Measurements from ENCODE around the gene PDCL3. TPM values are rescaled to one million over a fixed set of nuclear protein-coding genes. Genes with fewer than 3 reads are reported as not detected.

Gene PDCL3
- 32.8 and 36.7 TPM in 2 replicates for total RNA-seq

- intact Hi-C loops (cut with micrococcal nuclease): loop anchor here (1.0 to 10.0 kb wide), 6 partner anchors 17 to 1226 kb away; partner anchors contain the start of genes CHST10, CNOT11, EIF5B and RPL31
These were observed at the start of gene PDCL3 for GRCh38 chr2:100562613-100563406. PDCL3 (plus strand) TSS chr2:100562993; CDS start chr2:100563068, 75 bp downstream.

GRCh38 chr2:100513650-100514049 is 49.1 kb upstream of the PDCL3 start:
- intact Hi-C loops (cut with micrococcal nuclease): no loop called here

DNA sequence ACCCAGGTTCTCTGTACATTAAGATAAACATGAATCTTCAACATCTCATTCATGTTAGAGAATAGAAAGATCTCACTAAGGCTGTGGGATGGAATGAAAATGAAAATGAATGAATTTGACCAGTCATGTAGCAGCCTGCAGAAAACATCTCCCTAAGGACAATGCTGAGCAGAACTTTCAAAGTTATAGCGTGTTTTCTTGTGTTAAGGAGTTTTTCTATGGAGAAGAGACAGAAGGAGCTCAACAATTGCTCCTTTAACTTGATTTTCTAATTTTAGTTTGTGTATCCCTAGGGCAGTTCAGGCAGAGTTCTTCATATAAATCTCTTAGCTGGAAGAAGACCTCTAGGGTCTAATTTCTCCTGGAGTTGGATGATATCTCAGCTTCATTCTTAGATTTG is 45.2 kb upstream of the PDCL3 start:
- intact Hi-C loops (cut with micrococcal nuclease): no loop called here

GRCh38 chr2:100518801-100519200 is 44.0 kb upstream of the PDCL3 start:
- intact Hi-C loops (cut with micrococcal nuclease): no loop called here

- intact Hi-C loops (cut with micrococcal nuclease): no loop called here
These were observed 42.6 kb upstream of the PDCL3 start for GRCh38 chr2:100520224-100520623.

DNA sequence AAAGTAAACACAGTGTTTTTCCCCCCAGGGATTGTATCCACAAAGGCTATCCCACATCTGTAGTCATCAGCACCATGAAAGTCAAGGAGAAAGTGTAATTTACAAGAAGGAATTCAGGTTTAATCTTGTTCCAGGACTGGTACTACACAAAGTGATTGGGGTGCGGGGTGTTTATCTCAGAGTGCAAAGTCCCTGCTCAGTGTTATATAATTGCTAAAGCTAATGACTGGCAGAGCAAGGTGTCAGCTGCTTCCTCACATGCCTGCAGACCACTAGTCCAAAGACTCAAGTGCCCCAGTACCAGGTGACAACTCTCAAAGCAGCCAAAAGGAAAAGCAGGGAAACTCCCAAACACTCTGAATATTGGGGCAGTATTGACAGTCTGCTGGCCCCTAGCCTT is 40.4 kb upstream of the PDCL3 start:
- intact Hi-C loops (cut with micrococcal nuclease): no loop called here

DNA sequence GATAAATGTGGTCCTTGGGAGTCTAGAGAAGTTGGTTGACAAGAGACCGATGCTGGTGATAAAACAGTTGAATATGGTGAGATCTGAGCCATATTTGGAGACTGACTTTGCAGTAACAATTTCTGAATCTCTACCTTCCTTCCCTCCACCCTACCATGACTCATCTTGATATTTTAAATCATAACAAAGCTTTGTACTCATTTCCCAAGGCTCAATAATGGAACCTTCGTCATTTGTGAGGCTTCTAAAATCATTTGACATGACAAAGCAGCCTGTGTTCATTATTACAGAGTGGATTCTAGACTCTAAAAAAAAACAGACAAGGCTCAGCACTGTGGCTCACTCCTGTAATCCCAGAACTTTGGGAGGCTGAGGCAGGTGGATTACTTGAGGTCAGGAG is 38.5 kb upstream of the PDCL3 start:
- intact Hi-C loops (cut with micrococcal nuclease): no loop called here

- intact Hi-C loops (cut with micrococcal nuclease): no loop called here
These were observed 35.9 kb upstream of the PDCL3 start for GRCh38 chr2:100526868-100527267.

GRCh38 chr2:100527440-100528015 is 35.3 kb upstream of the PDCL3 start:
- intact Hi-C loops (cut with micrococcal nuclease): no loop called here

- intact Hi-C loops (cut with micrococcal nuclease): no loop called here
These were observed 33.6 kb upstream of the PDCL3 start for GRCh38 chr2:100529176-100529575.

GRCh38 chr2:100529900-100530299 is 32.9 kb upstream of the PDCL3 start:
- intact Hi-C loops (cut with micrococcal nuclease): no loop called here

DNA sequence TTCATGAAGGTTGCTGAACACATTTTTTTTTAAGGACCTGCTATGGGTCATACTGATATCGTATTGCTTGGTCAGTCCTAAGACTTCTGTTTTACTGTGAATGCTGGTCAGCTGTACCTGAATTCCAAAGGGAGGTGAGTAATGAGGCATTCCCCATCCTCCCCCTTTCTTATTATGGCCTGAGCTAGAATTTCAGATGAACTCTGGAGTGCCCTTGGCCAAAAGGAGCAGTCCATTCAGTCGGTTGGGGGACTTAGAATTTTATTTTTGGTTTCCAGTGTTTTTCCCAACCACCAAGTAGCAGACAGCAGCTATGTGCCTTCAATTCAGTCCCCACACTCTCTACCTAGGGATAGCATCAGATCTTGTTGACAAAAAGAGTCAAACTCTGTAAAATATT is 26.9 kb upstream of the PDCL3 start:
- intact Hi-C loops (cut with micrococcal nuclease): no loop called here

GRCh38 chr2:100537918-100538317 is 24.9 kb upstream of the PDCL3 start:
- intact Hi-C loops (cut with micrococcal nuclease): no loop called here

DNA sequence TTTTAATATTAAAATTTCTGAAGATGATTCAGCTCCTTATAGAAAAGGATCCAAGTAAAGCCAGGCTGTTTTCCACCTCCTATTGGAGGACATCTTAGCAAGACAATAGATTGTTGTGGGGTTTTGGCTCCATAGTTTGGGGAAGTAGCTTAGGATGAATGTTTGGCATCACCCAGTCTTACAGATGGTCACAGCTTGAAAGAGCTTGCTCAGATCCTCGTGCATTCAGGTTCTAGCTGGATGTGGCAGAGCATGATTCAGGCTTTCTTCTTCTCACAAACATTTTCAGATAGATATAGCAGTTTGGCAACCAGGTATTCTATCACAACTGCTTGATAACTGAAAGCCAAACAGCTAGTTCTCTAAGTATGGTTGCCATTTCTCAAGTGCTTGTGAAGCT is 23.6 kb upstream of the PDCL3 start:
- intact Hi-C loops (cut with micrococcal nuclease): no loop called here

- intact Hi-C loops (cut with micrococcal nuclease): no loop called here
These were observed 21.4 kb upstream of the PDCL3 start for GRCh38 chr2:100541404-100541803.

- intact Hi-C loops (cut with micrococcal nuclease): no loop called here
These were observed 20.4 kb upstream of the PDCL3 start for GRCh38 chr2:100542418-100542817.

DNA sequence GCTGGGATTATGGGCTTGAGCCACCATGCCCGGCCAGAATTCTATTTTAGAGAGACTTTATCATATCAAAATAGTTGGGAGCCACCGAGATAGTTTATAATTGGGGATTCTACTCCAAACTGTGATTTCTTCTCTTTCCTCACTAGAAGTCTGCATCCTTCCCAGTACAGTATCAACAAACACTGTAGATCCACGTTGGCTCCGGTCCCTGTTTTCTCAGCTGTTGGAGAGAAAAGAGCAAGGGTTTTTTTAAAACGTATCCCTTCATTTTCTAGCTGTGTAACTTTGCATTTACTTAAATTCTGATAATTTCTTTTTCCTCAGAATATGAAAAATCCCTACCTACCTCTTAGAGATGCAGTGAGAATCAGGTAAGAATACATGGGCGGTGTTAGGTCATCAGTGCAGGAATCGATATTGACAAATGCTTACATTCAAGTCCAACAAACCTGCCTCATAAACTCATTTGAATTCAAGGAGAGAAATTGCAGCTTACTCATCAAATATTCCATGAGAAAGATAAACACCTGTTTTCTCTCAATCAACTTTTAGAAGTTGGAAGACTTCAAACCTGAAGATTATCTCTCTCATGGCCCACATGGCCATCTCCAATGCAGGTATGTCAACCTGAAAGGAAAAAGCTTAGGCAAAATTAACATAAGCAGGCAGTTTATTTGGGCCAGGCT is 17.7 kb upstream of the PDCL3 start:
- intact Hi-C loops (cut with micrococcal nuclease): no loop called here

- intact Hi-C loops (cut with micrococcal nuclease): no loop called here
These were observed 16.3 kb upstream of the PDCL3 start for GRCh38 chr2:100546469-100546868.

GRCh38 chr2:100548771-100549170 is 14.0 kb upstream of the PDCL3 start:
- intact Hi-C loops (cut with micrococcal nuclease): no loop called here

- intact Hi-C loops (cut with micrococcal nuclease): no loop called here
These were observed 11.5 kb upstream of the PDCL3 start for GRCh38 chr2:100551303-100551702.

GRCh38 chr2:100554798-100555407 is 7.9 kb upstream of the PDCL3 start:
- intact Hi-C loops (cut with micrococcal nuclease): no loop called here

DNA sequence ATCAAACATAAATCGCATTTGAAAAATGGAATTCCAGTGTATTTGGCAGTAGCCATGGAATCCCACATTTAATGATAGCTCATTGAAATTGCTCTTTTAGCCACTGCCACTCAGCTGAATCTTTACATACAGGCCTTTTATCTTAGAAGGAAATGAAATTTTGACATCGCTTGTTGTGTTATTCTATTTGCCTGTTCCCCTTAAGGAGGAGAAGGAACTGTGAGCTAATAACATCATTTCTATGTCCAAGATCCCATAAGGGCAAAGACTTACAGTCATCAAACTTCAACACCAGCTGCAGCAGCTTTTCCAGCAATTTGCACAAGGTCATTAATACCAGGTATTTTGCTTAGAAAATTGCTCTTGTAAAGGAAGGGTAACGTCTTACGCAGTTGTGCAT is 6.0 kb upstream of the PDCL3 start:
- intact Hi-C loops (cut with micrococcal nuclease): no loop called here

Measured in T-helper 2 cell treated with Interferon-gamma antibody and Interleukin-4, amounts not matched to agents 100 ng/mL and 5 ng/mL, for 36 hours (primary cell).